HepG2 (cell line): ENCODE data around the gene LHPP. TPM values are rescaled to one million over a fixed set of nuclear protein-coding genes. Genes with fewer than 3 reads are reported as not detected.

Experiments used
- BORCS8-MEF2B ChIP-seq: sonication (generic); formaldehyde crosslinking; IDR thresholded peaks from 2 replicates; pipeline ENCODE4 v1.8.0; 2022; ENCODE audit warnings: mild to moderate bottlenecking, missing genetic modification reagents
- GTF3A ChIP-seq: sonication (generic); formaldehyde crosslinking; conservative IDR thresholded peaks from 2 replicates; pipeline ENCODE4 v1.4.0; 2020; ENCODE audit warnings: mild to moderate bottlenecking, missing genetic modification reagents
- NFIB ChIP-seq: sonication (generic); formaldehyde crosslinking; IDR thresholded peaks from 2 replicates; pipeline ENCODE4 v1.9.0; 2021; ENCODE audit warnings: missing genetic modification reagents, mild to moderate bottlenecking, borderline replicate concordance
- PAX8 ChIP-seq: sonication (generic); formaldehyde crosslinking; IDR thresholded peaks from 2 replicates; pipeline ENCODE4 v1.8.0; 2022; ENCODE audit warnings: mild to moderate bottlenecking, missing genetic modification reagents, borderline replicate concordance
- RCOR2 ChIP-seq: IDR thresholded peaks from 2 replicates; pipeline ENCODE4 v1.6.1; 2016; ENCODE audit warnings: missing biosample characterization, missing genetic modification reagents
- RFX1 ChIP-seq: fragments of 450-650 bp; IDR thresholded peaks from 2 replicates; pipeline ENCODE4 v1.6.1; 2017
- ZFY ChIP-seq: sonication (generic); formaldehyde crosslinking; IDR thresholded peaks from 2 replicates; pipeline ENCODE4 v1.4.0; 2020; ENCODE audit warnings: missing genetic modification reagents
- ZNF430 ChIP-seq: sonication (generic); formaldehyde crosslinking; IDR thresholded peaks from 2 replicates; pipeline ENCODE4 v1.9.0; 2021; ENCODE audit warnings: mild to moderate bottlenecking, missing genetic modification reagents
- ZNF7 ChIP-seq: IDR thresholded peaks from 2 replicates; pipeline ENCODE4 v1.6.1; 2016; ENCODE audit warnings: missing biosample characterization, missing genetic modification reagents
- polyA plus RNA-seq, 8 experiments: library from polyadenylated mRNA; depleted of rRNA in 3 of 8; stranded (reverse) in 7 of 8; unstranded in 1 of 8; fragments of >200 nt; fragmentation: Illumina TruSeq in 4 of 8; extraction: Trizol in 4 of 8; gene quantifications; 2 replicates each; pipeline versions ENCODE4 v1.2.1 to v1.2.3, GENCODE V29; 2011 to 2016; ENCODE audit warnings: low read depth in 4 of 8, missing spikeins in 1 of 8, mixed read lengths in 1 of 8; ENCODE audit not compliant: insufficient read depth in 1 of 8
- total RNA-seq, 5 experiments: library from RNA; depleted of rRNA; stranded (reverse); fragments of >200 nt; fragmentation: Illumina TruSeq; extraction: Trizol; gene quantifications; 2 replicates each; pipeline ENCODE4 v1.2.3, GENCODE V29; 2016; ENCODE audit warnings: low read depth in 1 of 5
- TF ChIP-seq, protein P1 (sequence below): sonication (generic); formaldehyde crosslinking; IDR thresholded peaks from 2 replicates; pipeline ENCODE4 v1.8.0; 2022; ENCODE audit warnings: mild to moderate bottlenecking, missing genetic modification reagents, moderate library complexity
- TF ChIP-seq, protein P2 (sequence below): sonication (generic); formaldehyde crosslinking; IDR thresholded peaks from 2 replicates; pipeline ENCODE4 v1.5.0; 2020; ENCODE audit warnings: missing genetic modification reagents
- TF ChIP-seq, protein P3 (sequence below): sonication (generic); formaldehyde crosslinking; IDR thresholded peaks from 2 replicates; pipeline ENCODE4 v1.5.0; 2020; ENCODE audit warnings: missing genetic modification reagents

The LHPP gene
- total and polyA plus RNA-seq, 2 of the 13 experiments (the other 11 are each of a cell fraction or from before 2014, with no cell fraction given) = 5.2 to 13.1 TPM

DNA sequence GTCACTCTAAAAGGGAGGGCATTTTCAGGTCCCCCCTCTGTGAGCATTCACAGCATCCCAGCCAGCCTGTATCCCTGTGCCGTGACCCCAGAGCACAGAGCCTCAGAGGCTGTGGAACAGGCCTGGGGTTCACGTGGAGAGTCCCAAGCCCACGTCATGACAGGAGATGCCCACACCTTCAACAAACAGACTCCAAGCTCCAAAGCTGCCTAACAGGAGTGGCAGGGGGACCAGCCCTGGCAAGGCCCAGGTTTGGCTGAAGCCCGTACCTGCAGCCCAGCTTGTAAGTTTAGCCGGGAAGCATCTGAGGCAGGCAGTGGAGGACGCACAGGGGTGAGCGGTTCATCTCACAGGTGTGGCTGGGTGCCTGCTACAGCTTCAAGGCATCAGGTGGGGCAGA, 33.5 kb downstream of the LHPP start (continued):
- TF ChIP-seq, protein P1, sequence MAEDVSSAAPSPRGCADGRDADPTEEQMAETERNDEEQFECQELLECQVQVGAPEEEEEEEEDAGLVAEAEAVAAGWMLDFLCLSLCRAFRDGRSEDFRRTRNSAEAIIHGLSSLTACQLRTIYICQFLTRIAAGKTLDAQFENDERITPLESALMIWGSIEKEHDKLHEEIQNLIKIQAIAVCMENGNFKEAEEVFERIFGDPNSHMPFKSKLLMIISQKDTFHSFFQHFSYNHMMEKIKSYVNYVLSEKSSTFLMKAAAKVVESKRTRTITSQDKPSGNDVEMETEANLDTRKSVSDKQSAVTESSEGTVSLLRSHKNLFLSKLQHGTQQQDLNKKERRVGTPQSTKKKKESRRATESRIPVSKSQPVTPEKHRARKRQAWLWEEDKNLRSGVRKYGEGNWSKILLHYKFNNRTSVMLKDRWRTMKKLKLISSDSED (CRISPR knock-in tag) = no peak
- TF ChIP-seq, protein P2, sequence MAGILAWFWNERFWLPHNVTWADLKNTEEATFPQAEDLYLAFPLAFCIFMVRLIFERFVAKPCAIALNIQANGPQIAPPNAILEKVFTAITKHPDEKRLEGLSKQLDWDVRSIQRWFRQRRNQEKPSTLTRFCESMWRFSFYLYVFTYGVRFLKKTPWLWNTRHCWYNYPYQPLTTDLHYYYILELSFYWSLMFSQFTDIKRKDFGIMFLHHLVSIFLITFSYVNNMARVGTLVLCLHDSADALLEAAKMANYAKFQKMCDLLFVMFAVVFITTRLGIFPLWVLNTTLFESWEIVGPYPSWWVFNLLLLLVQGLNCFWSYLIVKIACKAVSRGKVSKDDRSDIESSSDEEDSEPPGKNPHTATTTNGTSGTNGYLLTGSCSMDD (CRISPR knock-in tag) = no peak
- TF ChIP-seq, protein P3, sequence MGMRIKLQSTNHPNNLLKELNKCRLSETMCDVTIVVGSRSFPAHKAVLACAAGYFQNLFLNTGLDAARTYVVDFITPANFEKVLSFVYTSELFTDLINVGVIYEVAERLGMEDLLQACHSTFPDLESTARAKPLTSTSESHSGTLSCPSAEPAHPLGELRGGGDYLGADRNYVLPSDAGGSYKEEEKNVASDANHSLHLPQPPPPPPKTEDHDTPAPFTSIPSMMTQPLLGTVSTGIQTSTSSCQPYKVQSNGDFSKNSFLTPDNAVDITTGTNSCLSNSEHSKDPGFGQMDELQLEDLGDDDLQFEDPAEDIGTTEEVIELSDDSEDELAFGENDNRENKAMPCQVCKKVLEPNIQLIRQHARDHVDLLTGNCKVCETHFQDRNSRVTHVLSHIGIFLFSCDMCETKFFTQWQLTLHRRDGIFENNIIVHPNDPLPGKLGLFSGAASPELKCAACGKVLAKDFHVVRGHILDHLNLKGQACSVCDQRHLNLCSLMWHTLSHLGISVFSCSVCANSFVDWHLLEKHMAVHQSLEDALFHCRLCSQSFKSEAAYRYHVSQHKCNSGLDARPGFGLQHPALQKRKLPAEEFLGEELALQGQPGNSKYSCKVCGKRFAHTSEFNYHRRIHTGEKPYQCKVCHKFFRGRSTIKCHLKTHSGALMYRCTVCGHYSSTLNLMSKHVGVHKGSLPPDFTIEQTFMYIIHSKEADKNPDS = no peak
- TF ChIP-seq ZNF430 (CRISPR knock-in tag) = no peak
- no peak for TF ChIP-seq ZNF7 (CRISPR knock-in tag)
- TF ChIP-seq ZFY (CRISPR knock-in tag) = no peak
- no peak for TF ChIP-seq RFX1
- no peak for TF ChIP-seq RCOR2 (CRISPR knock-in tag)
- TF ChIP-seq BORCS8-MEF2B (CRISPR knock-in tag) = no peak
- TF ChIP-seq PAX8 (CRISPR knock-in tag) = no peak
- no peak for TF ChIP-seq NFIB (CRISPR knock-in tag)
- no peak for TF ChIP-seq GTF3A
